Large intestine (tissue), 3 donors: Measurements from ENCODE around the gene TMX3. TPM values are rescaled to one million over a fixed set of nuclear protein-coding genes. Genes with fewer than 3 reads are reported as not detected.

ENCODE experiments used
- DNase-seq, 2 donors: peaks; one replicate each; pipeline versions ENCODE4 v3.0.0 to v3.0.0-alpha.2; 2013
- H3K27ac ChIP-seq: one replicate; pipeline ENCODE4 v1.5.1; 2013; ENCODE audit warnings: low read length
- H3K27me3 ChIP-seq: 2 replicates; pipeline ENCODE4 v1.6.1; 2013; ENCODE audit warnings: low read length; ENCODE audit not compliant: control insufficient read depth, insufficient read depth
- H3K36me3 ChIP-seq: 2 replicates; pipeline ENCODE4 v1.6.1; 2013; ENCODE audit warnings: low read length; ENCODE audit not compliant: control insufficient read depth, insufficient read depth
- H3K4me1 ChIP-seq: one replicate; pipeline ENCODE4 v1.6.1; 2013; ENCODE audit warnings: low read length; ENCODE audit not compliant: control insufficient read depth, insufficient read depth
- H3K4me3 ChIP-seq: one replicate; pipeline ENCODE4 v1.5.1; 2013; ENCODE audit warnings: low read length
- H3K9me3 ChIP-seq: one replicate; pipeline ENCODE4 v1.6.1; 2013; ENCODE audit warnings: mild to moderate bottlenecking, low read depth, low read length, moderate library complexity; ENCODE audit not compliant: control insufficient read depth
- WGBS: methylation state at CpG from one replicate; pipeline ENCODE4 v1.1.5; 2013; ENCODE audit warnings: low lambda C conversion rate; ENCODE audit not compliant: insufficient coverage; 5-methylcytosine and 5-hydroxymethylcytosine counted together
- polyA plus RNA-seq: library from polyadenylated mRNA; unstranded; fragments of 120-200 nt; gene quantifications from one replicate; pipeline ENCODE4 v1.2.1, GENCODE V29; 2013

The TMX3 gene
- polyA plus RNA-seq, 1 donor, result 82.2 TPM

GRCh38 chr18:68679528-68679927, 35.4 kb downstream of the TMX3 start:
- WGBS, result no CpG with 5 or more reads among the region's 1 CpG
- no peak for DNase-seq
- Histone ChIP-seq H3K36me3 (peaks cover 25% of the 10 kb centered on the region), H3K4me3 (no peak overlapping the region), H3K27ac (no peak overlapping the region), H3K4me1 (no peaks in the 10 kb centered on the region), H3K9me3 (no peaks in the 10 kb centered on the region), H3K27me3 (no peaks in the 10 kb centered on the region)

- H3K4me3 ChIP-seq, result no peak overlapping the region
- no peaks in the 10 kb centered on the region for H3K27me3 ChIP-seq
- H3K9me3 ChIP-seq, result no peaks in the 10 kb centered on the region
- no peaks in the 10 kb centered on the region for H3K4me1 ChIP-seq
- H3K36me3 ChIP-seq, result peaks cover 24% of the 10 kb centered on the region
- no peak for DNase-seq
- H3K27ac ChIP-seq, result no peak overlapping the region
- WGBS, result 83% methylated on average over 1 of the region's 2 CpGs
These were observed 38.0 kb downstream of the TMX3 start for GRCh38 chr18:68676913-68677312.

GRCh38 chr18:68667121-68667520, 47.8 kb downstream of the TMX3 start:
- H3K36me3 ChIP-seq, result no peaks in the 10 kb centered on the region

GRCh38 chr18:68666381-68666780, 48.5 kb downstream of the TMX3 start:
- no peak for DNase-seq
- Histone ChIP-seq H3K4me3 (no peak overlapping the region), H3K27me3 (no peaks in the 10 kb centered on the region), H3K4me1 (no peaks in the 10 kb centered on the region), H3K36me3 (no peaks in the 10 kb centered on the region), H3K9me3 (no peaks in the 10 kb centered on the region), H3K27ac (no peak overlapping the region)

More at GRCh38 chr18:68667121-68667520, 47.8 kb downstream of the TMX3 start:
- no peaks in the 10 kb centered on the region for H3K27me3 ChIP-seq
- H3K4me3 ChIP-seq, result no peak overlapping the region
- WGBS, result 80% methylated on average over 1 of the region's 5 CpGs
- DNase-seq, result no peak
- H3K9me3 ChIP-seq, result no peaks in the 10 kb centered on the region
- H3K27ac ChIP-seq, result no peak overlapping the region
- H3K4me1 ChIP-seq, result no peaks in the 10 kb centered on the region

GRCh38 chr18:68665628-68666027, 49.3 kb downstream of the TMX3 start:
- Histone ChIP-seq H3K27ac (no peak overlapping the region), H3K4me1 (no peaks in the 10 kb centered on the region)
- no CpG with 5 or more reads among the region's 1 CpG for WGBS

GRCh38 chr18:68662754-68663153, 52.2 kb downstream of the TMX3 start:
- no CpG with 5 or more reads among the region's 4 CpGs for WGBS
- H3K27me3 ChIP-seq, result no peaks in the 10 kb centered on the region

More at GRCh38 chr18:68665628-68666027, 49.3 kb downstream of the TMX3 start:
- Histone ChIP-seq H3K4me3 (no peak overlapping the region), H3K9me3 (no peaks in the 10 kb centered on the region), H3K36me3 (no peaks in the 10 kb centered on the region), H3K27me3 (no peaks in the 10 kb centered on the region)
- no peak for DNase-seq

GRCh38 chr18:68660354-68661183, 54.3 kb downstream of the TMX3 start:
- Histone ChIP-seq H3K36me3 (no peaks in the 10 kb centered on the region), H3K9me3 (no peaks in the 10 kb centered on the region), H3K4me3 (no peak overlapping the region), H3K27me3 (no peaks in the 10 kb centered on the region), H3K4me1 (no peaks in the 10 kb centered on the region), H3K27ac (no peak overlapping the region)
- WGBS, result no CpG with 5 or more reads among the region's 5 CpGs
- no peak for DNase-seq

More at GRCh38 chr18:68662754-68663153, 52.2 kb downstream of the TMX3 start:
- H3K4me1 ChIP-seq, result no peaks in the 10 kb centered on the region
- H3K9me3 ChIP-seq, result no peaks in the 10 kb centered on the region
- H3K36me3 ChIP-seq, result no peaks in the 10 kb centered on the region
- H3K4me3 ChIP-seq, result no peak overlapping the region
- DNase-seq, result no peak
- H3K27ac ChIP-seq, result no peak overlapping the region

- H3K27me3 ChIP-seq, result no peaks in the 10 kb centered on the region
These were observed 66.7 kb downstream of the TMX3 start for GRCh38 chr18:68648191-68648590.

GRCh38 chr18:68642003-68642402, 72.9 kb downstream of the TMX3 start:
- H3K4me3 ChIP-seq, result no peak overlapping the region
- H3K4me1 ChIP-seq, result no peaks in the 10 kb centered on the region
- H3K27me3 ChIP-seq, result no peaks in the 10 kb centered on the region
- H3K9me3 ChIP-seq, result no peaks in the 10 kb centered on the region
- H3K27ac ChIP-seq, result no peak overlapping the region
- 67% methylated on average over 3 of the region's 3 CpGs for WGBS
- no peaks in the 10 kb centered on the region for H3K36me3 ChIP-seq
- DNase-seq, result no peak

More at GRCh38 chr18:68648191-68648590, 66.7 kb downstream of the TMX3 start:
- no peak overlapping the region for H3K27ac ChIP-seq
- H3K4me3 ChIP-seq, result no peak overlapping the region
- H3K36me3 ChIP-seq, result no peaks in the 10 kb centered on the region
- no peak for DNase-seq
- H3K4me1 ChIP-seq, result no peaks in the 10 kb centered on the region
- H3K9me3 ChIP-seq, result no peaks in the 10 kb centered on the region

- DNase-seq, result no peak
- Histone ChIP-seq H3K9me3 (no peaks in the 10 kb centered on the region), H3K27me3 (no peaks in the 10 kb centered on the region), H3K27ac (no peak overlapping the region), H3K4me1 (no peaks in the 10 kb centered on the region), H3K4me3 (no peak overlapping the region), H3K36me3 (no peaks in the 10 kb centered on the region)
These were observed 74.0 kb downstream of the TMX3 start for GRCh38 chr18:68640861-68641260.

GRCh38 chr18:68638613-68639012, 76.3 kb downstream of the TMX3 start:
- Histone ChIP-seq H3K27me3 (no peaks in the 10 kb centered on the region), H3K9me3 (no peaks in the 10 kb centered on the region), H3K27ac (no peak overlapping the region), H3K4me3 (no peak overlapping the region), H3K36me3 (no peaks in the 10 kb centered on the region), H3K4me1 (no peaks in the 10 kb centered on the region)
- DNase-seq, result no peak
- WGBS, result no CpG with 5 or more reads among the region's 6 CpGs
